MCF 10A (cell line): Measurements from ENCODE around the gene PRIMPOL. TPM values are rescaled to one million over a fixed set of nuclear protein-coding genes. Genes with fewer than 3 reads are reported as not detected.
A peak's percentile ranks its signal among the peaks of the same experiment; 100 is the strongest.
"Not testable (repeated sequence)": the region's sequence is repeated elsewhere in the genome, so short reads cannot be mapped to it uniquely, and the experiment has no call there.

Experiments used
- BruUV-seq: library from RNA; stranded (reverse); fragments of 400-500 nt; replicated peaks from 2 replicates; lab custom pipeline; 2021; lab: Mats Ljungman, UMichigan
- CTCF ChIA-PET: fragments of 300-600 bp; sonication (Branson Sonifier 250); formaldehyde crosslinking; extraction: SDS; loops from one replicate; lab custom pipeline; 2021; ENCODE audit warnings: antibody characterized with exemption, inconsistent platforms; lab: Yijun Ruan, JAX
- POLR2A ChIA-PET: fragments of 300-600, 350-650 bp; sonication (Branson Sonifier 250); formaldehyde crosslinking; extraction: SDS; loops from one replicate; lab custom pipeline; 2020; ENCODE audit warnings: antibody characterized with exemption, inconsistent platforms; lab: Yijun Ruan, JAX
- DNase-seq: peaks from one replicate; pipeline ENCODE4 v3.0.0-alpha.2; 2018; ENCODE audit not compliant: unreplicated experiment
- H3K27ac Mint-ChIP-seq: one replicate; pipeline ENCODE4 v1.8.0; 2022; ENCODE audit warnings: mild to moderate bottlenecking, low read depth, mixed read lengths; ENCODE audit not compliant: unreplicated experiment
- H3K27me3 Mint-ChIP-seq: one replicate; pipeline ENCODE4 v1.8.0; 2022; ENCODE audit warnings: mixed read lengths; ENCODE audit not compliant: insufficient read depth, unreplicated experiment
- H3K36me3 Mint-ChIP-seq: one replicate; pipeline ENCODE4 v1.8.0; 2022; ENCODE audit warnings: mild to moderate bottlenecking, moderate library complexity, mixed read lengths; ENCODE audit not compliant: insufficient read depth, unreplicated experiment
- H3K4me1 Mint-ChIP-seq: one replicate; pipeline ENCODE4 v1.8.0; 2022; ENCODE audit warnings: mixed read lengths; ENCODE audit not compliant: insufficient read depth, unreplicated experiment
- H3K4me3 Mint-ChIP-seq: one replicate; pipeline ENCODE4 v1.8.0; 2022; ENCODE audit warnings: mild to moderate bottlenecking, moderate library complexity, mixed read lengths; ENCODE audit not compliant: unreplicated experiment
- H3K9me3 Mint-ChIP-seq: one replicate; pipeline ENCODE4 v1.8.0; 2022; ENCODE audit warnings: mixed read lengths; ENCODE audit not compliant: unreplicated experiment
- CTCF ChIP-seq: fragments of 200-600 bp; IDR thresholded peaks from one replicate; pipeline ENCODE4 v1.8.0; 2022; ENCODE audit warnings: antibody characterized with exemption, mild to moderate bottlenecking; ENCODE audit not compliant: unreplicated experiment
- intact Hi-C: fragments of 100-400 bp; cut with micrococcal nuclease; formaldehyde crosslinking; loops from 2 replicates; pipeline ENCODE4 v1.14.1; 2022
- total RNA-seq: library from RNA; stranded (reverse); gene quantifications from 2 replicates; pipeline ENCODE4 v1.2.3, GENCODE V29; 2022

Gene PRIMPOL
- total RNA-seq, 1 experiment from 2014 or later: 19.2 TPM

GRCh38 chr4:184624972-184625554 is 24.5 kb upstream of the PRIMPOL start:
- CTCF ChIA-PET: no interaction called here

GRCh38 chr4:184625783-184626596 is 23.5 kb upstream of the PRIMPOL start:
- intact Hi-C loops, DNase-seq, POLR2A ChIA-PET, BruUV-seq, H3K4me3 Mint-ChIP-seq, H3K9me3 Mint-ChIP-seq, H3K27me3 Mint-ChIP-seq, CTCF ChIA-PET, H3K4me1 Mint-ChIP-seq: not testable (repeated sequence)
- peak overlapping the region; percentile 20 for H3K27ac Mint-ChIP-seq
- peaks cover 48% of the 10 kb centered on the region for H3K36me3 Mint-ChIP-seq

More at GRCh38 chr4:184624972-184625554, 24.5 kb upstream of the PRIMPOL start:
- POLR2A ChIA-PET: interaction anchor here (0.6 kb wide), 1 partner anchor 438 kb away, joined by 3 read pairs; no protein-coding TSS in a partner anchor
- Mint-ChIP-seq H3K4me3 (no peak overlapping the region), H3K9me3 (no peaks in the 10 kb centered on the region), H3K36me3 (peaks cover 38% of the 10 kb centered on the region), H3K27ac (peak overlapping the region; percentile 20), H3K4me1 (no peaks in the 10 kb centered on the region), H3K27me3 (no peaks in the 10 kb centered on the region)
- no peak for TF ChIP-seq CTCF
- BruUV-seq: no TSS peak
- no peak for DNase-seq
- intact Hi-C loops: no loop called here

- ChIA-PET CTCF (interaction anchor here (0.7 kb wide), 1 partner anchor 340 kb away, joined by 3 read pairs; no protein-coding TSS in a partner anchor), POLR2A (no interaction called here)
- no peak for DNase-seq
- no peaks in the 10 kb centered on the region for H3K4me1 Mint-ChIP-seq
- BruUV-seq: no TSS peak
- H3K9me3 Mint-ChIP-seq: no peaks in the 10 kb centered on the region
- H3K27ac Mint-ChIP-seq: no peak overlapping the region
- intact Hi-C loops: no loop called here
- TF ChIP-seq CTCF: no peak
- H3K36me3 Mint-ChIP-seq: peaks cover 57% of the 10 kb centered on the region
- H3K27me3 Mint-ChIP-seq: no peaks in the 10 kb centered on the region
- no peak overlapping the region for H3K4me3 Mint-ChIP-seq
Observed at GRCh38 chr4:184628103-184628502, 21.4 kb upstream of the PRIMPOL start.

GRCh38 chr4:184632842-184633241 is 16.7 kb upstream of the PRIMPOL start:
- intact Hi-C loops: no loop called here
- Mint-ChIP-seq H3K36me3 (peaks cover 66% of the 10 kb centered on the region), H3K4me3 (no peak overlapping the region), H3K4me1 (no peaks in the 10 kb centered on the region), H3K27ac (no peak overlapping the region), H3K27me3 (no peaks in the 10 kb centered on the region), H3K9me3 (no peaks in the 10 kb centered on the region)
- BruUV-seq: no TSS peak
- CTCF ChIA-PET: interaction anchor here (0.8 kb wide), 1 partner anchor 35 kb away, joined by 3 read pairs; no protein-coding TSS in a partner anchor
- DNase-seq: no peak
- POLR2A ChIA-PET: interaction anchor here (1.0 kb wide), 1 partner anchor 12 kb away, joined by 3 read pairs; no protein-coding TSS in a partner anchor
- TF ChIP-seq CTCF: no peak
